HG02588 (cell line): ENCODE results near the gene RHOBTB3.

Experiments used
- ATAC-seq: cut with Tn5 transposase; IDR thresholded peaks from one replicate; pipeline ENCODE4 v1.9.1; 2021; ENCODE audit warnings: mild to moderate bottlenecking, moderate library complexity; ENCODE audit not compliant: unreplicated experiment

The RHOBTB3 gene

DNA sequence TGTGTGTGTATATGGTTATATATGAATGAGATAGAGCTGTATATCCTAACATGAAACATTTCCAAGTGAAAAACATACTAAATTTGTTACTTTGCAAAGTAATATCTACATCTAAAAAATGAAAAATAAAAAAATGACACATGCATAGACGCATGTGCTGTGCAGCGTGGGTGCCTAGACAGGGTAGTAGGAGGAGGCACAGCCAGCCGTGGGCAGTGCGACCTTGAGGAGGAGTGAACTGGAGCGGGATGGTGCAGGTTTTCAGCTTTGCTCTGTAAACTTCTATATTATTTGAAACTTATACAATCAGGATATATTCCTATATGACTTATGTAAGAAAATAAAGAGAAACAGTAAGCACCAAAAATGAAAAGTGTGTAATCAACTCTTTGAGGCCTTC, 106.4 kb downstream of the RHOBTB3 start:
- ATAC-seq = no peak

DNA sequence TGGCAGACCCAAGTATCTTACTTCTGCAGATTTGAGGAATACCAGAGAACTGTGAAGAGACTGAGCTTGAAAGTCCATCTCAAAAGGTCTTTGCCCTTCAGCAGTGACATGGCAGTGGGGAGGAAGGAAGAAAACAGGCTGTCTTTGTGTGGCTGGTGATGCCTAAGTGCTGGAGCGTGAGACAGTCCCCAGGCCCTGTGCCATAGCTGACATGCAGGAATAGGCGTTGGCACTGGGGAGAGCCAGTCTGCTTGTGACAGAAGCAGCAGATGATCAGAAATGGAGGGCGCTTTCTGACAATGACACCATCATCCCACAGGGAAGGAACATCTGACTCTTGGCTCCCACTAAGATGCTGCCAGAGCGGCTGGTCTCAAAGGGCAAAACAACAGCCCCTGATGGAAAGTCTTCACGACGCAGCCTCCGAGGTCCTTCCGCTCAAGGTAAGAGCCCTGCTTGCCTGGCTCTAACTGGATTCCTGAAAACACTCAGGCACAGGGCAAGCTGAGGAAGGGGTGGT, 106.9 kb downstream of the RHOBTB3 start:
- no peak for ATAC-seq

DNA sequence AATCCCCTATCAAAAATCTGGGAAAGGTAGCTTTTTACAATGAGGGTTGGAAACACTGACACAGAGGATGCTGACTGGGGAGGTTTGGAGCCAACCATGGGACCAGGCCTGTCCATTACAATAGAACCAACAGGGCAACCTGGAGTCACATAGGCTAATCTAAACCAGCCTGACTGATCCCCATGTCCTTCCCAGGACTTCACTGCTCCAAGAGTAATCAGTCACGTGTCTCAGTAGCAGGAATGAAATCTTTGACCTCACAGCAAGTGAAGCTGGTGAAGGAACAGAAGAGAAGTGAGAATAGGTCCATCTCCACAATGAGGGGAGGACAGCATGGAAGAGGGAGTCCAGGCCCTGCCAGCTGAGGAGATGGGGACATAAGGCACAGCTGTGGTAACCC, 107.4 kb downstream of the RHOBTB3 start:
- ATAC-seq = no peak

DNA sequence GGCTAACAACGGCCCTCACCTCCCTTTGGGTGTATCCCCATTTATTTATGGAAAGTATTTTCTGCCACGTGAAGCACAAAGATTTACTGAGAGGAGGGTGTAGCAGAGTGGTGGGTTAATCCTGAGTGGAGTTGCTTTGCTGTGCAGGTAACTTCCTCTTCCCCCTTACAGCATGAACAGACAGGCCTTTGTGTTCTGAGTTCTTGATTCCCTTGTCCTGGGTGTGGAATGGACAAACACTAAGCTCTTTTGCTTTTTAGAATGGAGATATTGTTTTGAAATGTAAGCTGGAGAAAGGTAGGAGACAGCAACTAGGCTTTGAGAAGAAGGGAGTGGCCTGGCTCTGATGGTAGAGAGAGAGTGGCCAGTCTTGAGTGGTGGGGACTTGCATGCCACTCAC, 108.5 kb downstream of the RHOBTB3 start:
- ATAC-seq = no peak

DNA sequence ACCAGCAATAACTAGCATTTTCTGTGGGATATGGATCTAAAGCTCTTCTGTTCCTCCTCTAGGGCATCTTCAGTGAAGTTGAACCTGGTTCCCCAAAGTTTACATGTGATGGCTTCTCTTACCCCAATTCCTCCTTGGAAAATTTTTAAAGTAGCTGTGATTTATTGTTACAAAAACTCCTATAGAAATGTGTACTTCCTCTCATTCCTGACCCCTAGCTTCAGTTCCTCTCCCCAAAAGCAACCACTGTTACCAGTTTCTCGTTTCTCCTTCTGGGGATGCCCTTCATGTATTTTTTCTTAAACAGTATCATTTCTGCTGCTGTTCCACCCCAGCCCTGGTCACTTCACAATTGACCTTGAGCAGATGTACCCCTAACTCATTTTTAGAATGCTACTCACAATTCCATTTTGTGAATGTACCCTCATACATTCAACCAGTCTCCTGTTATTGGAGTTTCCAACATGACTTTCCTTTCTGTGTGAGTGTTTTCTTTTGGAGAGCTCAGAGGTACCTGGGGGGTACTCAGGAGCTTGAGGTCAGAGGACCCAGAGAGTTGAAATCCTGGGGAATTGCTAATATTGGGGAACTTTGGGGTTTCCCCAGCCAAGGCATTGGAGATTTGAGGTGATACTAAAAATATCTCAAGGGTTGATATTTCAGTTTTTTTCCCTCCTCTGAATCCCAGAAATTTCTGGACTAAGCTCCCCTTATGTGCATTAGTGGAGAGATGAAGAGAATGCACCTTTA, 110.0 kb downstream of the RHOBTB3 start:
- no peak for ATAC-seq

DNA sequence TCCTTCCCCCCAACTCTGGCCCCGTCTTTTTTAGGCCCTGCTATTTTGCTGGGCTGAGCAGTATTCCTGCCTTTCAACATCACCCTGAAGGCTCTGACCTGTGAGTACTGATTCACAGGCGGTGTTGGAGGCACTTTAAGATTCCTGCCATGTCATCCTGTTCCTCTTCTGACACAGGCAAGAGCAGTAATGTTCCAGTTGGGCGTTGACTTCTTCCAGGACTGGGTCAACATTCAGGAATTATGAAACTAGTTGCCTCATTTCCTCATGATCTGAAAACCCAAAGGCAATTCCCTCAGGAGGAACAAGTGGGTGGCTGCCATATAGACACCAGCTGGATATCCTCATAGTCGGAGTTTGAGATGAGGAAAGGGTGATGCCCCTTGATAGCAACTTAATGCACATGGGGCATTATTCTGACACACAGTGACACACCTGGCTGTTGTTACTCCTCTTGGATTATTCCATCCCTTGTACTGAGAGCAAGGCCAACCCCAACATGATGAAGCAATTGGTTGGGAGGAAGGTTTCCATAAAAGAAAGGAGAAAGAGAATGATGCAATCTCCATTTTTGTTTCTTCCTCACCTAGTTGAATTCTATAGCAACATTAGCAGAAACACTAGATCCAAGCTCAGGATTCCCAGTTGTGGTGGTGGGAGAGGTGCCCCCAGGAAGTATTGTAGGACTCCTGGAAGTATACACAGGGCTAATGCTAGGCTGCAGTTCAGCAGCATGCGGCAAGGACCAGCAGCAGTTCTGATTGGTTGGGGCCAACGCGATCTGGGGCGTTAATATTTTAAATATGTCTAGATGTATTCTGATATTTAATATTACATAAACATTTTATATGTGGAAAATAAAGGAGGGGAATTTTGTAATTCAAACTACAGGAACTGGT, 111.0 kb downstream of the RHOBTB3 start:
- ATAC-seq = no peak

DNA sequence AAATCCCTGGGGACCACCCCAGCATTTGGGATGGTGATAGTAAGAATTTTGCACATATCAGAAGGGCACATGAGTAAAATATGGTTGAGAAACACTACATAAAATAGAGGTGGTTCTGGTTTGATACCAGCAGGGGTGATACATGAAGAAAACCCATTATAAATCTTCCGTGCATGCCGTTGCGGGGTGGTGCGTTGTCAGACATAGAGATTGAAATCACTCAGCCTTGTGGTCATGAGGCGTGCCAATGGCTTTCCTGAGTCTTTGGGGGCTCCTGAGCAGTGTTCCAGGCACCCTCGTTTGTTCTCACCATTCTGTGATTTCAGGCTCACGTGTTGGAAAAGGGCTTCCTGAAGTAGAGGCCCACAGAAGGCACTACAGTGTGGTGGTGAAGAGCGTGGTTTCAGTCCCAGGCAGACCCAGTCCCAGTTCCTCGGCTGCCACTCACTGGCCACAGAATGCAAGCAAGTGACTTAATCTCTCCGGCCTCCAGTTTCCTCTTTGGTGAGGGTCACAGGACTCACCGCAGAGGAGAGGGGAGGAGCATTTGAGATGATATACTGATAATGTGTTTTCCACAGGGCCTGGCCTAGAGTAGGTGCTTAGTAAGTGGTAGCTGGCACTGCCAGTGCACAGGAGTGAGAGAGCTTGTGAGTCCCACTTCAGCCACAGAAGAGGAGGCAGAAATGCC, 111.9 kb downstream of the RHOBTB3 start:
- ATAC-seq = peak; percentile 93

DNA sequence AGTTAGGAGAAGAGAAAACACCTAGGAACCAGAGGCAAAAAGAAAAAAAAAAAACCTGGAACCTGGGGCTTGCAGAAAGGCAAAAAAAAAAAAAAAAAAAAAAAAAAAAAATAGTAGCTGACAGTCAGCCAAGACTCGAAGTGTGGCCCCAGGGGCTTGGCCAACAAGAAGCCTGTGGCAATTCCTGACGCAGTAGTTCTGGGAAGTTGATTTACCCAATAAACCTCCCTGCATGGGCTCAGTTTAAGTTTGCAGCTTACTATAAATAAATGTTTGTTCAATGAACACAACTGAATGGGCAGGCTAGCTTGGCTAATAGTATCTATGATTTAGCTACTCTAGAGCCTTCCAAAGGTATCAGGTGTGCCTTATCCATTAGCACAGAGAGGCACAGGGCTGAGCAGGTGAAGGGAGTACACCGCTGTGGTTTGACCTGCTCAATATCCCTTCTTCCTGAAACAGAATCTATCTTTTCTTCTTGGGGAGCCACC, 112.6 kb downstream of the RHOBTB3 start:
- no peak for ATAC-seq

DNA sequence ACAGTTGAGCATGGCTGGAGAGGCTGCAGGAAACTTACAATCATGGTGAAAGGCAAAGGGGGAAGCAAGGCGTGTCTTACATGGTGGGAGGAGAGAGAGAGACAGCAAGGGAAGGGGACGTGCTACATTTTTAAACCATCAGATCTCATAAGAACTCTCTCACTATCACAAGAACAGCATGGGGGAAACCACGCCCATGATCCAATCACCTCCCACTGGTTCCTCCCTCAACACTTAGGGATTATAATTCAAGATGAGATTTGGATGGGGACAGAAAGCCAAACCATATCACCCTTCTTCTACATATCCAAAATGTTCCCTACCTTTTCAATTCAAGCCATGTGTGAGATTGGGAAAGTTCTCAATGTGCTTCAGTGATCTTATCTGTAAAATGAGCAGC, 114.3 kb downstream of the RHOBTB3 start:
- ATAC-seq = no peak
